CD8-positive, alpha-beta memory T cell (primary cell): ENCODE data around the gene CISTR. TPM values are rescaled to one million over a fixed set of nuclear protein-coding genes. Genes with fewer than 3 reads are reported as not detected.
A peak's percentile ranks its signal among the peaks of the same experiment; 100 is the strongest.

ENCODE experiments used
- CTCF ChIA-PET: fragments of 350-600 bp; sonication (Branson Sonifier 250); formaldehyde crosslinking; loops from one replicate; lab custom pipeline; 2021; ENCODE audit warnings: antibody characterized with exemption; lab: Charles Lee
- POLR2A ChIA-PET: fragments of 350-600 bp; sonication (Branson Sonifier 250); formaldehyde crosslinking; loops from one replicate; lab custom pipeline; 2021; ENCODE audit warnings: antibody characterized with exemption; lab: Charles Lee
- DNase-seq, 5 donors: peaks; one replicate each; pipeline versions ENCODE4 v3.0.0 to v3.0.0-alpha.2; 2020 to 2022; ENCODE audit warnings: mixed read lengths in 1 of 5
- H3K27ac ChIP-seq: one replicate; pipeline ENCODE4 v1.7.0; 2013; ENCODE audit warnings: low read depth, mild to moderate bottlenecking, low read length, moderate library complexity
- H3K27me3 ChIP-seq: 2 replicates; pipeline ENCODE4 v1.7.0; 2013; ENCODE audit warnings: low read length, mild to moderate bottlenecking; ENCODE audit not compliant: insufficient read depth, poor library complexity, severe bottlenecking
- H3K36me3 ChIP-seq: 2 replicates; pipeline ENCODE4 v1.7.0; 2013; ENCODE audit warnings: mild to moderate bottlenecking, low read length, moderate library complexity; ENCODE audit not compliant: insufficient read depth
- H3K4me1 ChIP-seq: 2 replicates; pipeline ENCODE4 v1.7.0; 2013; ENCODE audit warnings: mild to moderate bottlenecking, low read length, moderate library complexity; ENCODE audit not compliant: insufficient read depth
- H3K4me3 ChIP-seq: 2 replicates; pipeline ENCODE4 v1.7.0; 2013; ENCODE audit warnings: mild to moderate bottlenecking, low read length
- H3K9me3 ChIP-seq: 2 replicates; pipeline ENCODE4 v1.7.0; 2013; ENCODE audit warnings: mild to moderate bottlenecking, low read length
- H3K27ac Mint-ChIP-seq, 8 donors: one replicate each; pipeline ENCODE4 v1.8.0; 2020 to 2021; ENCODE audit warnings: mixed read lengths in 8 of 8, mild to moderate bottlenecking in 6 of 8, inconsistent platforms in 3 of 8, moderate library complexity in 3 of 8
- H3K27me3 Mint-ChIP-seq, 2 donors: one replicate each; pipeline ENCODE4 v1.8.0; 2020 to 2021; ENCODE audit warnings: mixed read lengths in 2 of 2, mild to moderate bottlenecking in 1 of 2, moderate library complexity in 1 of 2
- H3K36me3 Mint-ChIP-seq, 3 donors: one replicate each; pipeline ENCODE4 v1.8.0; 2020 to 2021; ENCODE audit warnings: mixed read lengths in 3 of 3, inconsistent platforms in 1 of 3, mild to moderate bottlenecking in 1 of 3
- H3K4me1 Mint-ChIP-seq, 3 donors: one replicate each; pipeline ENCODE4 v1.8.0; 2020 to 2021; ENCODE audit warnings: mixed read lengths in 3 of 3, inconsistent platforms in 1 of 3, mild to moderate bottlenecking in 1 of 3
- H3K4me3 Mint-ChIP-seq, 7 donors: one replicate each; pipeline ENCODE4 v1.8.0; 2020 to 2021; ENCODE audit warnings: mixed read lengths in 7 of 7, mild to moderate bottlenecking in 6 of 7, moderate library complexity in 4 of 7, inconsistent platforms in 2 of 7
- H3K9me3 Mint-ChIP-seq, 5 donors: one replicate each; pipeline ENCODE4 v1.8.0; 2020 to 2022; ENCODE audit warnings: mixed read lengths in 5 of 5, mild to moderate bottlenecking in 3 of 5, moderate library complexity in 2 of 5, inconsistent platforms in 1 of 5
- polyA plus RNA-seq: library from polyadenylated mRNA; unstranded; fragments of 300-500 nt; fragmentation: Illumina TruSeq; gene quantifications from one replicate; pipeline ENCODE4 v1.2.3, GENCODE V29; 2021
- total RNA-seq, 2 experiments: library from RNA; stranded (reverse); gene quantifications; one replicate each; pipeline ENCODE4 v1.2.3, GENCODE V29; 2021

The CISTR gene
- total and polyA plus RNA-seq, 3 experiments from 2014 or later: not detected

- no peaks in the 10 kb centered on the region for H3K9me3 ChIP-seq
- DNase-seq: no peak
- no peaks in the 10 kb centered on the region for H3K36me3 ChIP-seq
- no peak overlapping the region for H3K4me3 Mint-ChIP-seq
- peaks cover 0 to 16% (median 13%) of the 10 kb centered on the region in 3 donors for H3K4me1 Mint-ChIP-seq
- H3K36me3 Mint-ChIP-seq: no peaks in the 10 kb centered on the region
- no peak overlapping the region for H3K4me3 ChIP-seq
- H3K4me1 ChIP-seq: peaks cover 9% of the 10 kb centered on the region
- no peak overlapping the region for H3K27ac Mint-ChIP-seq
- H3K27me3 Mint-ChIP-seq: peaks cover 16 to 20% of the 10 kb centered on the region in 2 donors
- CTCF ChIA-PET: interaction anchor here (3.9 to 8.3 kb wide), 2 partner anchors 9 to 12 kb away, joined by 15 to 110 read pairs; no protein-coding TSS in a partner anchor
- no peaks in the 10 kb centered on the region for H3K9me3 Mint-ChIP-seq
- no peak overlapping the region for H3K27ac ChIP-seq
- peaks cover 33% of the 10 kb centered on the region for H3K27me3 ChIP-seq
- POLR2A ChIA-PET: no interaction called here
Observed at GRCh38 chr12:53754633-53755264, 3.0 kb upstream of the CISTR start.

DNA sequence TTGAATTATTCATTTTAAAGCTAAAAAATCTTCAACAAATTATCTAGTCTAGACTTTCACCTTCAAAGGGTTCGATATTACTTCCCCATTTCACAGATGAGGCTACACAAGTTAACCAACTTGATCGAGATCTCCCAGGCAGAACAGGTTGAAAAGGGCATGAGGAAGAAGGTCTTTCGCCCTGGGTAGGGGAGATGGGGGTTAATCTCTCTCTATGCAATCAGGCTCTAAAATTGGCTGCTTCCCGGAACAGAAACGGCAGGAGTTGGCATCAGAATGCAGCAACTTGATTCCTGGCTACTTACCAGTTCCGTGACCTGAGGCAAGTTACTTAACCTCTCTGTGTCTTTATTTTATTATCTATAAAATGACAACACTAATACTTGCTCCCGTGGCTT, 2.4 kb upstream of the CISTR start:
- Histone ChIP-seq H3K27me3 (peaks cover 27% of the 10 kb centered on the region), H3K27ac (no peak overlapping the region), H3K4me3 (no peak overlapping the region), H3K36me3 (no peaks in the 10 kb centered on the region), H3K4me1 (peaks cover 9% of the 10 kb centered on the region), H3K9me3 (no peaks in the 10 kb centered on the region)
- no peaks in the 10 kb centered on the region for H3K9me3 Mint-ChIP-seq
- H3K36me3 Mint-ChIP-seq: no peaks in the 10 kb centered on the region
- H3K27me3 Mint-ChIP-seq: peaks cover 11 to 14% of the 10 kb centered on the region in 2 donors
- POLR2A ChIA-PET: no interaction called here
- DNase-seq: no peak
- no peak overlapping the region for H3K4me3 Mint-ChIP-seq
- H3K4me1 Mint-ChIP-seq: peaks cover 0 to 16% (median 13%) of the 10 kb centered on the region in 3 donors
- no peak overlapping the region for H3K27ac Mint-ChIP-seq
- CTCF ChIA-PET: interaction anchor here (3.9 kb wide), 1 partner anchor 11 kb away, joined by 15 read pairs; no protein-coding TSS in a partner anchor

DNA sequence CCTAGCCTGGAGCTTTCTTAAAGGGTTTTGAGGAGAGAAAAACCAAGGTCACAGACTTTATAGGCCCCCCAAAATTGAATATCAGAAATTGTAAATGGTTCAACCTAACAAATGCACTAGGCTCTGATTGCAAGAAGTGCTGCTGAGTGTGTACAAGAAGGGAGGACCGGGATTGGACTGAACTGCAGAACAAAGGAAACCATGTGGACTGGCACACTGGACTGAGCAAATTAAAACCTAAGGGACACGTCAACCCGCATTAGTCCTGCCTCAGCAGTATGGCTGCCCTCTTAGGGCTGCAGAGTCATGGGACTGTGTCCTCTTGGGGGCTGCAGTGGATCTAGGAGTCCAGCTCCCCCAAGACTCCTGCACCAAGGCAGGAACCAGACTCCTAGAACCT, 842 bp upstream of the CISTR start:
- ChIA-PET CTCF (interaction anchor here (1.0 to 3.9 kb wide), 4 partner anchors 10 to 57 kb away, joined by 3 to 15 read pairs (median 6); no protein-coding TSS in a partner anchor), POLR2A (no interaction called here)
- peaks cover 1 to 3% of the 10 kb centered on the region in 2 donors for H3K27me3 Mint-ChIP-seq
- peaks cover 0 to 16% (median 13%) of the 10 kb centered on the region in 3 donors for H3K4me1 Mint-ChIP-seq
- no peak overlapping the region for H3K4me3 Mint-ChIP-seq
- H3K36me3 ChIP-seq: no peaks in the 10 kb centered on the region
- H3K27ac ChIP-seq: no peak overlapping the region
- DNase-seq: no peak
- no peaks in the 10 kb centered on the region for H3K9me3 Mint-ChIP-seq
- peaks cover 15% of the 10 kb centered on the region for H3K27me3 ChIP-seq
- H3K4me1 ChIP-seq: peaks cover 13% of the 10 kb centered on the region
- no peaks in the 10 kb centered on the region for H3K9me3 ChIP-seq
- no peaks in the 10 kb centered on the region for H3K36me3 Mint-ChIP-seq
- no peak overlapping the region for H3K27ac Mint-ChIP-seq
- no peak overlapping the region for H3K4me3 ChIP-seq

- H3K27ac ChIP-seq: no peak overlapping the region
- peaks cover 15% of the 10 kb centered on the region for H3K4me1 ChIP-seq
- CTCF ChIA-PET: interaction anchor here (1.0 to 3.9 kb wide), 6 partner anchors 9 to 57 kb away, joined by 3 to 15 read pairs (median 4); no protein-coding TSS in a partner anchor
- peaks cover 17% of the 10 kb centered on the region for H3K27me3 ChIP-seq
- Mint-ChIP-seq H3K36me3 (no peaks in the 10 kb centered on the region), H3K4me3 (no peak overlapping the region), H3K27ac (no peak overlapping the region), H3K9me3 (no peaks in the 10 kb centered on the region), H3K27me3 (peaks cover 1 to 8% of the 10 kb centered on the region in 2 donors), H3K4me1 (peaks cover 0 to 12% (median 9%) of the 10 kb centered on the region in 3 donors)
- H3K9me3 ChIP-seq: no peaks in the 10 kb centered on the region
- no peak for DNase-seq
- H3K36me3 ChIP-seq: no peaks in the 10 kb centered on the region
- POLR2A ChIA-PET: no interaction called here
- H3K4me3 ChIP-seq: peak overlapping the region; percentile 56
Observed at GRCh38 chr12:53752192-53752601, 418 bp upstream of the CISTR start.

GRCh38 chr12:53750812-53751335, 905 bp downstream of the CISTR start:
- H3K9me3 ChIP-seq: no peaks in the 10 kb centered on the region
- peak overlapping the region in 2 of 8 donors; percentile 46 to 73 for H3K27ac Mint-ChIP-seq
- no peak overlapping the region for H3K27ac ChIP-seq
- H3K4me1 ChIP-seq: peaks cover 17% of the 10 kb centered on the region
- peaks cover 6 to 19% of the 10 kb centered on the region in 2 donors for H3K27me3 Mint-ChIP-seq
- H3K36me3 Mint-ChIP-seq: no peaks in the 10 kb centered on the region
- peak overlapping the region; percentile 56 for H3K4me3 ChIP-seq
- no peak overlapping the region for H3K4me3 Mint-ChIP-seq
- H3K36me3 ChIP-seq: no peaks in the 10 kb centered on the region
- no peaks in the 10 kb centered on the region for H3K9me3 Mint-ChIP-seq
- peaks cover 28% of the 10 kb centered on the region for H3K27me3 ChIP-seq
- DNase-seq: peak in 1 of 5 donors; percentile 7
- POLR2A ChIA-PET: no interaction called here
- peaks cover 0 to 4% (median 0%) of the 10 kb centered on the region in 3 donors for H3K4me1 Mint-ChIP-seq
- CTCF ChIA-PET: interaction anchor here (0.6 to 3.9 kb wide), 7 partner anchors 8 to 55 kb away, joined by 3 to 15 read pairs (median 4); no protein-coding TSS in a partner anchor

GRCh38 chr12:53749986-53750811, 1.6 kb downstream of the CISTR start:
- no peak for DNase-seq
- H3K36me3 Mint-ChIP-seq: no peaks in the 10 kb centered on the region
- H3K27me3 ChIP-seq: peaks cover 29% of the 10 kb centered on the region
- no peaks in the 10 kb centered on the region for H3K36me3 ChIP-seq
- no peaks in the 10 kb centered on the region for H3K9me3 ChIP-seq
- H3K4me1 ChIP-seq: peaks cover 17% of the 10 kb centered on the region
- ChIA-PET POLR2A (no interaction called here), CTCF (interaction anchor here (0.6 to 1.2 kb wide), 2 partner anchors 24 to 28 kb away, joined by 3 read pairs; no protein-coding TSS in a partner anchor)
- H3K4me1 Mint-ChIP-seq: no peaks in the 10 kb centered on the region
- H3K27me3 Mint-ChIP-seq: peaks cover 8 to 26% of the 10 kb centered on the region in 2 donors
- no peak overlapping the region for H3K27ac ChIP-seq
- H3K4me3 ChIP-seq: no peak overlapping the region
- H3K4me3 Mint-ChIP-seq: no peak overlapping the region
- H3K9me3 Mint-ChIP-seq: no peaks in the 10 kb centered on the region
- H3K27ac Mint-ChIP-seq: peak overlapping the region in 1 of 8 donors; percentile 73

DNA sequence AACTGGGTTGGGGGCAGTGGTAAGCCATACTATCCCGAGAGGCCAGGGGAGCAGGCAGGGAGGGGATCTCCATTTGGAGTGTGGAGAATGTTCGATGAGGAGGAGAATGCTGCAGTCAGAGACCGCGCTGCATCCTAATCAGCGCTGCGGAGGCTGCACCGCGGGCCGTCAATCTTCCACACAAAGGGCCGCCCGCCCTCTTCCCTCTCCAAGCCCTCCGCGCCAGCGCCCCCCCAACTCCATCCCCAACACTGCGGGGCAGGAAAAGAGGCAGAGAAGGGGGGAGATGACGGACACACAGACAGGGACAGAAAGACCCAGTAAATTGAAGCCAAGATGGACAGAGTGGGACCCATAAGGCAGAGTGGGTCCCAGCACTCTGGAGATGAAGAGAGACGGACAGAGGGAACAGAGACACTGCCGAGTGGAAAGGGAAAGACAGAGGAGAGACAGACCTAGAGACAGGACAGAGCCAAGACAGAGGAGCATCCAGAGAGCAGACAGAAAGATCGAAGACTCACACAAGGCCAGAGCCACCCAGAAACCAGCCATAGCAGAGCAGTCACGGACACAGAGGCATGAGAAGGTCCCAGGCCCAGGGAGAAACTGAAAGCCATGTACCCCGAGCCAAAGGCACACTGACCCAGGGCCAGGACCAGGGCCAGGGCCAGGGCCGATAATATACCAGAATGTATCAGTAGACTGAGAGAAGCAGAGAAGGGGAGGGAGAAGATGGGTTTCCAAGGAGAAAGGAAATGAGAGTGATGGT, 3.5 kb downstream of the CISTR start:
- Histone ChIP-seq H3K27me3 (peaks cover 34% of the 10 kb centered on the region), H3K4me1 (peaks cover 17% of the 10 kb centered on the region), H3K36me3 (no peaks in the 10 kb centered on the region), H3K9me3 (no peaks in the 10 kb centered on the region), H3K27ac (no peak overlapping the region), H3K4me3 (no peak overlapping the region)
- CTCF ChIA-PET: interaction anchor here (2.5 to 18.1 kb wide), 6 partner anchors 11 to 51 kb away, joined by 14 to 269 read pairs (median 122); partner anchors contain the start of gene CALCOCO1
- Mint-ChIP-seq H3K27me3 (peaks cover 17 to 45% of the 10 kb centered on the region in 2 donors), H3K27ac (no peak overlapping the region), H3K9me3 (no peaks in the 10 kb centered on the region), H3K36me3 (no peaks in the 10 kb centered on the region), H3K4me1 (peaks cover 4 to 5% (median 5%) of the 10 kb centered on the region in 3 donors), H3K4me3 (no peak overlapping the region)
- POLR2A ChIA-PET: no interaction called here
- peak in 1 of 5 donors; percentile 34 for DNase-seq
